HG02759 (cell line): Measurements from ENCODE around the gene GP1BB.

ENCODE experiments used
- ATAC-seq: cut with Tn5 transposase; IDR thresholded peaks from one replicate; pipeline ENCODE4 v1.9.1; 2021; ENCODE audit warnings: mild to moderate bottlenecking, moderate library complexity; ENCODE audit not compliant: unreplicated experiment

Gene GP1BB

GRCh38 chr22:19739911-19740449 lies 16.6 kb downstream of the GP1BB start:
- ATAC-seq: no peak

GRCh38 chr22:19740586-19740985 lies 17.2 kb downstream of the GP1BB start:
- no peak for ATAC-seq

- ATAC-seq: no peak
Observed at GRCh38 chr22:19741053-19741452, 17.7 kb downstream of the GP1BB start.

DNA sequence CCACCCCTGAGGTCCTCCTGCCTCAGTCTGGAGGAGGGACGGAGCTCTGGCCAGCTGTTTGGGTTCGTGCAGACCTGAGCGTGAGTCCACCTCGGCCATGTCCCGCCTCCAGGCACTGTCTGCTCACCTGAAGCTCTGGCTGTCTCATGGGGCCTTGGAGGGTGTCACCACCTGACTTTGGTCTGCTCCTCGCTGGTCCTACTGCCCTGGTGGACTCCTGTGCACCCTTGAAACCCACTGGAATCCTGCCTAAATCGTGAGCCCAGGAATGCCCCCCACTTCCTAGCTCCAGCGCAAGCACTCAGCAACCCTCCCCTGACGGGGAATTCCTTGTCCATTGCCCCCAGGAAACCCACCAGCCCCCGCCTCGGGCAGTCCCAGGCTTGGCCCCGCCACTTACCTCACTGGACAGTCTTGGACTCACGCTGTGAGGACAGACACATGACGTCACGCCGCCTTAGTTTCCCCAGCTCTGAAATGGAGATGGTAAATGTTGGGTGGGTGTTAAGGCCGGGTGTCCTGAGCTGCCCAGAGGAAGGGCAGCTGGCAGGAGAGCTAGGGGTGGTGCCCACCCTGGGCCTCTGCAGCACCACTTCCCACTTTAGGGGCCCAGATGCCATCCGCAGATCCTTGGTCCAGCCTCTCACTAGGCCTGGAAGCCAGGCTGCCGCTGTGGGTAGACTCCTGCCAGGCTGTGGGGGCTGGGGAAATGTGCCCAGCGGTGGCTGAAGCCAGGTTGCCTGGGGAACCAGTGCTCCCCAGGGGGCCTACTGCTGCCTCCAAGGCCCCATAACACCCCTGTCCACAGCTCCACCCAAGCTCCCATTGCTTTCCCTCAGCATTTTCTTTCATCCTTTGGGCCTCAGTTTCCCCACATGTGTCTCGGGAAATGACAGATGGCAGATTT lies 19.1 kb downstream of the GP1BB start:
- no peak for ATAC-seq

GRCh38 chr22:19743081-19743480 lies 19.7 kb downstream of the GP1BB start:
- ATAC-seq: no peak

GRCh38 chr22:19743651-19744050 lies 20.3 kb downstream of the GP1BB start:
- no peak for ATAC-seq

DNA sequence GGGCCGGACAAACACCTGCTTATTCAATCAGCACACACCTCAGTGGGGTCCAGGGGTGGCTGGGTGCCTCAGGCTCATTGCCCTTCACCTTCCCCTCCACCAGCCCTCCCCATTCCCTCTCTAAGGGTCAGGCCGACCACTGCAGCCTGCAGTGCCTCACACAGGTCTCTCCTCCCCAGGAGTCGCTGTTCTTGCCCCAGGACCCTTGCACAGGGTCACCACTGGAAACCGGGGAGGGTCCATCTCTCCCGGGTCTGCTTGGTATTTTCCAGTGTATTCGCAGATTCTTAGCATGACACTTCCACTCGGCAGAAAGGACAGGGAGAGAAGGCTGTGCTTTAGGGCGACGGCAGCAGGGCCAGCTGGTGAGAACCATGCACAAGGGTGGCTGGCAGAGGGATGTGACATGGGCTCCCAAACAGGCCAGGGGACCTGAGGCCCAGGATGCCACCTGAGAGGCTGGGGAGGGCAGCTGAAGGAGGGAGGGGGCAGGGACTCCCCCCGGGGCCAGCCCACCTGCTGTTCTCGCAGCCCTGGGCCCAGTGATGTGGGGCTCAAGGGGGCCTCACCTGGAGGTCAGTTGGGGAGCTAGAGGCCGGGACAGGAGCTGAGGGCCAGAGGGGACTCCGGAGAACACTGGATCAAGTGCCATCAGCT lies 21.1 kb downstream of the GP1BB start:
- no peak for ATAC-seq

- ATAC-seq: no peak
Observed at GRCh38 chr22:19745155-19746101, 22.1 kb downstream of the GP1BB start.

DNA sequence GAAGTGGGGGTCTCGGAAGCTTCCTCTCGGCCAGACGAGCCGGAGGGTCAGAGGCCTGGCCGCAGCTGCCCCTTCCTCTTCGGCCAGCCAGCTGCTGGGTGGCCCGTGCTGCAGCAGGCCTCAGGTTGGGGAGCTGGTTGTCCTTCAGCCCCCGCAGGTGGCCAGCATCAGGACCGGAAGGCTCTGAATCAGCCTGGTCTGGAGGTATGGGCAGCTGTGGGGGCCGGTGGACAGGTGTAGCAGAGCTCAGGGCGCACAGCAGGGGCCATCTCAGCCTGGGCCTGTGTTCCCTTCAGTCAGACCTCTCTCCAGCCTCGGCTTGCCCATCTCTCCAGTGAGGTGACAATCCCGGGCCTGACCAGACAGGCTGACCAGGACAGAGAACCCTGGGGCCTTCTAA lies 23.4 kb downstream of the GP1BB start:
- ATAC-seq: no peak

DNA sequence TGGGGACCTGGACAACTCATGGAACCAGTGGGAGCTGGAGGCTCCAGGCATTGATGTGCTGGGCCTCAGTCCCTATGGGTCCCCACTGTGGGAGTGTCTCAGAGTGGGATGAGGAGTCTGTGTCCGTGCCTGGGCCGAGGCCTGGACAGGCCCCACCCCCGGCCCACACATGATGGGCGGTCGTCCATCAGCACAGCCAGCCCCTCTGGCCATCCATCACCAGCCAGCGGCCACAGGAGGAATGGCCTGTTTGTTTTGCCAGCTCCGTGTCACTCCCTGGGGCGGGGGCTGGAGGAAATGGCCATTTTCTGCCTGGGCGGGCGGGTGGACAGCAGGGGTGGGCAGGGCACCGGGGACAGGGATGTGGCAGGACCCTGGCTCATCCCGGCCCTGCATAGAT lies 24.2 kb downstream of the GP1BB start:
- no peak for ATAC-seq

GRCh38 chr22:19748139-19748538 lies 24.8 kb downstream of the GP1BB start:
- ATAC-seq: no peak

DNA sequence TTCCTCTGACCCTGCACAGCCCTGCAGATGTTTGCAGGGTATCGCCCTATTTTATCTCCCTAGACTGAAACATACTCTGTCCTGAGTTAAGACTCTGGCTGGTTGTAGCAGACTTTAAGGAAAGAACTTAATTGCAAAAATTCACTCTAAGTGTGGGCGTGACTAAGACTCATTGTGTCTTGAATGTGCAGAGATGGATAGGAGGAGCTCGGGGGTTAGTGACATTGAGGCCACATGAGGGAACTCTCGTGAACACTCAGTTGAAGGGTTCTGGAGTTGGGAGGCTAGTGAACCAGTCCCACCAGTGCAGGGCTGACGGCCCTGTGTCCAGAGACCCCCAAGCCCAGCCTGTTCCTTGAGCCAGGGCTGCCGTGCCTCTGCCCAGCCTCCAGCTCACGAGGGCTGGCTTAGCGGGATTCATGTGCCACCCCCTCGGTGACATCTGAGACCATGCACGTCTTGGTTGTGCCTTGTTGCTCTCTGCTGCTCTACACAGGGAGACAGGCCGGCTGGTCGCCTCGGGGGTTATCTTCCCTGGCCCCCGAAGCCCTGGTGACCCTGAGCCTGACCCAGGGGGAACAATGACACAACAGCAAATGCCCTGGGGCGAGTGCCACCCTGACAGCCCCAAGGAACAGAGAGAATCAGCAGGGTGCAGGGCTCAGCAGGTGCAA lies 25.8 kb downstream of the GP1BB start:
- no peak for ATAC-seq

DNA sequence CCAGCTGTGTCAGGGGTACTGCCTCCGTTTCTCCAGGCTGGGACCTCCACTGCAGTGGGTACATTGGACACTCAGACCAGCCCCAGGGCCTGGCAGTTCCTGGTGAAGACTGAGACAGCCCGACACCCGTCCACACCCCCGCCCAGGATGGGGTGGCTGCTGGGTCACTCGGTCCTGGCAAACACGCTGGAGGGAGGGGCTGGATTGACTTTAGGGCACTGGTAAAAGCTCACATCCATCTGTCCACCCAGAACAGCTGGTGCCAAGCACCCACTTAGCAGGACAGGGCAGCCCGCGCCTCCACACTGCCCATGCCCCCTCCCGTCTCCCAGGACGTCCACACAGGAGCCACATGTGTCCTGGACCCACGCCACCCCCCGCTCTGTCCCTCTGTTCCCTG lies 26.5 kb downstream of the GP1BB start:
- ATAC-seq: no peak

- no peak for ATAC-seq
Observed at GRCh38 chr22:19750507-19751490, 27.5 kb downstream of the GP1BB start.

- no peak for ATAC-seq
Observed at GRCh38 chr22:19751497-19752245, 28.3 kb downstream of the GP1BB start.

DNA sequence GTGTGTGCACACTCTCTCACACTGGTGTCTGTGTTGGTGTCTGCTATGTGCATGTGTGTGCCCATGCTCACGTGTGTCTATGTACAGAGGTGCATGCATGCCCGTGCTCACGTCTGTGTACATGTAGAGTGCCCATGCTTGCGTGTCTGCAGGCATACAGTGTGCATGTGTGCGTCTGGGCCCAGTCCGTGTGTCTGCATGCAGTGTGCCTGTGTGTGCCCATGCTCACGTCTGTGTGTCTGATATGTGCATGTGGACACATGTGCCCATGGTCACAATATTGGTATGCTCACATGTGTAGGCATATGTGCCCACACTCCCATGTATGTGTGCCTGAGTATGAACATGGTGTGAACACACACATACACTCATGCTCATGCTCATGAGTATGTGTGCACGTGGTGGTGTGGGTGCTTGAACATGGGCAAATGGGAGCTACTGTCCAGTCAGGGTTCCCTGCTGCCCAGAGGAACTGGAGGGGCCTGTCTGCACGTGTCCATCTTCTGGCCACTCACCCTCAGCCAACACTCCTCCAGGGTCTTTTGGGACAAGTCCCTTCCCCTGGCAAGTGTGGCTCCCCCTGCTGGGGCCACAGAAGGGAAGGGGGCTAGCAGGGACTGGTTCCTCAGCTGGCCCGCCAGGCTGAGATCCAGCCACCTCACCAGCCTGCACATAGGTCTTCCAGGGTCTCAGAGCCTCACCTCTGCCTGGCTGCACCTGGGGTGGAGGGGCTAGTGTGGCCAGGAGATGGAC lies 29.9 kb downstream of the GP1BB start:
- no peak for ATAC-seq

DNA sequence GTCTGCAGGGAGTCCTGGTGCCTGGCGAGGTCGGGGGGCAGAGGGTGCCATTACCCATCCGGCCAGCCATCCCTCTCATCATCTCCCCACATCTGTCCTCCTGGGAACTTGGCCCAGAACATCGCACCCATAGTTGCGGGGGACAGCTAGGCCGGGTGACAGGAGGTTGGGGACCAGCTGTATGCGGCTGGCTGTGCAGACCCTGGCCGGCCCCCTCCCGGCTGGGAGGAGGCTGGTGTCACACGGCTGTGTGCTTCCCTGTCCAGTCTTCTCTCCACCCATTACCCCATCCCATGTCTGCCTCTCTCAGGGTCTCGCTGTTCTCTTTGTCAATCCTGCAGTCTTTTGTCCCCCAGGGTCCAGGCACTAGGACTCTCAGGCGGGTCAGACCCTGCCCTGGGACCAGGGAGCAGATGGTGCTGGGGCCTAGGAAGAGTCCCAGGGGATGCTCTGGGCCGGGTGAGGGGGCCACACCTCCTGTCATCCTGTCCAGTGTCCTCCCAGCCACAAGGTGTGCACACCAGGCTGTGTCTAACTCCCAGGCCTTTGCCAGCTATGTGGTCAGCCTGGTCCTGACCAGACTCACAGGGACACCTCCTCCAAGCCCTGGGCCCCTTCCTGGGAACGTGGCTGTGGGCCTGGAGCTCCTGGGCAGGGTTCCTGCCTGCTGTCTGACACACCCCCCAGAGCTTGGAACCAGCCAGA lies 30.8 kb downstream of the GP1BB start:
- no peak for ATAC-seq
